ENCODE measurements around the gene TRAF2. TPM values are rescaled to one million over a fixed set of nuclear protein-coding genes. Genes with fewer than 3 reads are reported as not detected.

Gene TRAF2
- total RNA-seq, 1 donor from 2014 or later = 14.4 TPM

DNA sequence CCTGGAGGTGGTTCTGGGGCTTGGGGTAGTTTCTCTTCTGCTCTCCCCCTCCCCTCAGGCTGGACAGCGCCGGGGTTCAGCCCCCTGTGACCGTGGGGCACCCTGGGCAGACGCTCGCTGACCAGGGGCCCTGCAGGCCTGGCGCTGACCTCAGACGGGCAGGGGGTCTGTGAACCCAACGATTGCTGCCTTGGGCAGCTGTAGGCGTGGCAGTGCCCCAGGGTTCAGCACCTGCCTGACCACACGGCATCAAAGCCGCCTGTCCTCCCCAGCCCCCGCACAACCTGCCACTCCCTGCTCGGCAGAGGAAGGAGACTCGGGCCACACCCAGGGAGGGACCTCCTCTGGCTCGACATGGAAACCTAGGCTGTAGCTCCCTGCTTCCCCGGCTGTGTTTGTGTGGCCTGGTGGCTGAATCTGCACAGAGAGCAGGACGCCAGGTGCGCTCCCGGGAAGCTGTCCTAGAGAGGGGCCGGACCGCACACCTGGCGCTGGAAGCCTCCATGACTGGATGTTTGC lies 77.9 kb downstream of the TRAF2 start:
- H3K4me3 ChIP-seq (ENCODE audit: insufficient read depth, low read depth, low read length) = no peak overlapping the region
- no peaks in the 10 kb centered on the region for H3K9me3 Mint-ChIP-seq (ENCODE audit: unreplicated experiment)
- H3K27ac ChIP-seq (ENCODE audit: low read depth, low read length) = no peak overlapping the region
- H3K27ac Mint-ChIP-seq (ENCODE audit: unreplicated experiment) = no peak overlapping the region
- no peaks in the 10 kb centered on the region for H3K27me3 ChIP-seq (ENCODE audit: insufficient read depth, low read length)
- TF ChIP-seq, protein P1, sequence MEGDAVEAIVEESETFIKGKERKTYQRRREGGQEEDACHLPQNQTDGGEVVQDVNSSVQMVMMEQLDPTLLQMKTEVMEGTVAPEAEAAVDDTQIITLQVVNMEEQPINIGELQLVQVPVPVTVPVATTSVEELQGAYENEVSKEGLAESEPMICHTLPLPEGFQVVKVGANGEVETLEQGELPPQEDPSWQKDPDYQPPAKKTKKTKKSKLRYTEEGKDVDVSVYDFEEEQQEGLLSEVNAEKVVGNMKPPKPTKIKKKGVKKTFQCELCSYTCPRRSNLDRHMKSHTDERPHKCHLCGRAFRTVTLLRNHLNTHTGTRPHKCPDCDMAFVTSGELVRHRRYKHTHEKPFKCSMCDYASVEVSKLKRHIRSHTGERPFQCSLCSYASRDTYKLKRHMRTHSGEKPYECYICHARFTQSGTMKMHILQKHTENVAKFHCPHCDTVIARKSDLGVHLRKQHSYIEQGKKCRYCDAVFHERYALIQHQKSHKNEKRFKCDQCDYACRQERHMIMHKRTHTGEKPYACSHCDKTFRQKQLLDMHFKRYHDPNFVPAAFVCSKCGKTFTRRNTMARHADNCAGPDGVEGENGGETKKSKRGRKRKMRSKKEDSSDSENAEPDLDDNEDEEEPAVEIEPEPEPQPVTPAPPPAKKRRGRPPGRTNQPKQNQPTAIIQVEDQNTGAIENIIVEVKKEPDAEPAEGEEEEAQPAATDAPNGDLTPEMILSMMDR (IDR thresholded peaks at IDR 0.05; ENCODE audit: insufficient read depth, low read depth, low read length) = no peak
- no peak for TF ChIP-seq EZH2 (IDR thresholded peaks at IDR 0.05; ENCODE audit: insufficient read depth, low read length)
- H2AFZ ChIP-seq (ENCODE audit: low read depth, low read length) = no peak overlapping the region
- no peaks in the 10 kb centered on the region for H4K20me1 ChIP-seq (ENCODE audit: insufficient read depth, low read length)
- no peaks in the 10 kb centered on the region for H3K9me3 ChIP-seq (ENCODE audit: insufficient read depth, low read depth, low read length)
- H3K4me2 ChIP-seq (ENCODE audit: low read length) = no peak overlapping the region
- H3K27me3 Mint-ChIP-seq (ENCODE audit: low read depth, unreplicated experiment) = peaks cover 11% of the 10 kb centered on the region
- H3K4me1 ChIP-seq (ENCODE audit: insufficient read depth, low read length) = peaks cover 4% of the 10 kb centered on the region
- no peaks in the 10 kb centered on the region for H3K36me3 ChIP-seq (ENCODE audit: insufficient read depth, low read length)
- peaks cover 5% of the 10 kb centered on the region for H3K4me1 Mint-ChIP-seq (ENCODE audit: low read depth, unreplicated experiment)
- no peak overlapping the region for H3K9ac ChIP-seq (ENCODE audit: low read length)
- DNase-seq (ENCODE audit: low read depth) = no peak
- FAIRE-seq = no peak
- no peaks in the 10 kb centered on the region for H3K79me2 ChIP-seq (ENCODE audit: insufficient read depth, low read length)
- no peak overlapping the region for H3K4me3 Mint-ChIP-seq (ENCODE audit: unreplicated experiment)
- H3K36me3 Mint-ChIP-seq (ENCODE audit: low read depth, unreplicated experiment) = no peaks in the 10 kb centered on the region

DNA sequence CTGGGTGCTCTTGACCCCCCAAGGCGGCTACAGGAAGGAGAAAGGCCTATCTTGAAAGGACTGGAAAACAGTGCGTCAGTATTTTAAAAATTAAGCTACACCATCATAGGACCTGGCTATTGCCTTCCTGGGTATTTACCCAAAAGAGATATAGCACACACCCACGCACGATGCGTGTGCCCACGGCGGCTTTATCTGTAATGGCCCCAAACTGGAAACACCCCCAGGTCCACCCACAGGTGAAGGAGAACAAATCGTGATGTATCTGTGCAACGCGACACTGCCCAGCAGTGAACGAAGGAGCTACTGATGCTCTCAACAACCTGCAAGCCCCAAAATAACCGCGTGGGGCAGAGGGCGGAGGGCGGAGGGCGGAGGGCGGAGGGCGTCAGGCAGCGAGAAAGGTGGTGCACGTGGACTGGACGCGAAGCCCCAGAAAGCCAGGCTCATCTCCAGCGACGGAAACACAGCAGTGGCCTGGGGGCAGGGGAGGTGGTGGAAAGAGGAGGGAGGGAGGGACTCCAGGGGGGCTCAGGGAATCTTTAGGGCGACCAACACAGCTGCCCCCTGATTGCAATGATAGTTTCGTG lies 78.6 kb downstream of the TRAF2 start:
- H3K4me3 ChIP-seq (ENCODE audit: insufficient read depth, low read depth, low read length) = no peak overlapping the region
- no peak overlapping the region for H3K4me2 ChIP-seq (ENCODE audit: low read length)
- FAIRE-seq (no peak), DNase-seq (ENCODE audit: low read depth) (no peak)
- H3K9ac ChIP-seq (ENCODE audit: low read length) = no peak overlapping the region
- H3K27me3 ChIP-seq (ENCODE audit: insufficient read depth, low read length) = no peaks in the 10 kb centered on the region
- no peaks in the 10 kb centered on the region for H4K20me1 ChIP-seq (ENCODE audit: insufficient read depth, low read length)
- no peaks in the 10 kb centered on the region for H3K36me3 ChIP-seq (ENCODE audit: insufficient read depth, low read length)
- H2AFZ ChIP-seq (ENCODE audit: low read depth, low read length) = no peak overlapping the region
- Mint-ChIP-seq H3K36me3 (ENCODE audit: low read depth, unreplicated experiment) (no peaks in the 10 kb centered on the region), H3K4me3 (ENCODE audit: unreplicated experiment) (no peak overlapping the region), H3K27ac (ENCODE audit: unreplicated experiment) (no peak overlapping the region), H3K9me3 (ENCODE audit: unreplicated experiment) (no peaks in the 10 kb centered on the region), H3K4me1 (ENCODE audit: low read depth, unreplicated experiment) (peaks cover 4% of the 10 kb centered on the region), H3K27me3 (ENCODE audit: low read depth, unreplicated experiment) (peaks cover 11% of the 10 kb centered on the region)
- TF ChIP-seq, protein P1 (IDR thresholded peaks at IDR 0.05; ENCODE audit: insufficient read depth, low read depth, low read length) = no peak
- TF ChIP-seq EZH2 (IDR thresholded peaks at IDR 0.05; ENCODE audit: insufficient read depth, low read length) = no peak
- H3K79me2 ChIP-seq (ENCODE audit: insufficient read depth, low read length) = no peaks in the 10 kb centered on the region
- H3K9me3 ChIP-seq (ENCODE audit: insufficient read depth, low read depth, low read length) = no peaks in the 10 kb centered on the region
- no peak overlapping the region for H3K27ac ChIP-seq (ENCODE audit: low read depth, low read length)
- peaks cover 4% of the 10 kb centered on the region for H3K4me1 ChIP-seq (ENCODE audit: insufficient read depth, low read length)

DNA sequence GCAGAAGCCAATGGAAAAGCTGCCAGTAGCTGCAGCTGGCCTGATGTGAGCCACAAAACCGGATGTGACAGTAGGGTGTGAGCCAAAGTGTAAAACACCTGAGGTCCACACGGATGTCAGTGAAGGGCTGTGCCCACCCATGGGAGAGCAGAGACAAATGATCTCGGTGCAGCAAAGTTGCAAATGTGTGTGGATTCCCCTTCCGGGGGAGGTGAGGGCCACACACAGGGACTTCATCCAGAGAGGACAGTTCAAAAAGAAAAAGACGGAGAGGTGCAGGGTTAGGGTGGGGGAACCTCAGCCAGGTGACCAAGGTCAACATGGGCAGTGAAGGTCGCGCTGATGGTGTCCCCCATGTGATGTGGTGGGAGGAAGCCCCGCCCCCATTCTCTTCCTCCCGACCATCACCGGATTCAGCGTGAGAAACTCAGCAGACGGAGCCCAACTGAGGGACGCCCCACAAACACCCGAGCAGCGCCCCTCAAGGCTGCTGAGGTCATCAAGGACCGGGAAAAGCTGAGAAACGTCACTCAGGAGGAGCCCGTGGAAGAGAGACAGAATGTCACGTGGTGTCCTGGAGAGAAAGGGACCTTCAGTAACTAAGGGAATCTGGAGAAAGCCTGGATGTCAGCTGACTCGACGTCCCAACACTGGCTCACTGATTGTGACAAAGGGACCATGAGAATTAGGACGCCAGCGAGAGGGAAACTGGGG lies 79.6 kb downstream of the TRAF2 start:
- DNase-seq (ENCODE audit: low read depth) = no peak

More for the DNA sequence above, 79.6 kb downstream of the TRAF2 start:
- H3K36me3 Mint-ChIP-seq (ENCODE audit: low read depth, unreplicated experiment) = no peaks in the 10 kb centered on the region
- Histone ChIP-seq H3K4me2 (ENCODE audit: low read length) (peak overlapping the region; percentile 12), H2AFZ (ENCODE audit: low read depth, low read length) (no peak overlapping the region), H3K27me3 (ENCODE audit: insufficient read depth, low read length) (no peaks in the 10 kb centered on the region), H4K20me1 (ENCODE audit: insufficient read depth, low read length) (no peaks in the 10 kb centered on the region), H3K4me1 (ENCODE audit: insufficient read depth, low read length) (peaks cover 4% of the 10 kb centered on the region), H3K27ac (ENCODE audit: low read depth, low read length) (no peak overlapping the region), H3K9me3 (ENCODE audit: insufficient read depth, low read depth, low read length) (no peaks in the 10 kb centered on the region), H3K79me2 (ENCODE audit: insufficient read depth, low read length) (no peaks in the 10 kb centered on the region), H3K36me3 (ENCODE audit: insufficient read depth, low read length) (no peaks in the 10 kb centered on the region), H3K4me3 (ENCODE audit: insufficient read depth, low read depth, low read length) (no peak overlapping the region), H3K9ac (ENCODE audit: low read length) (no peak overlapping the region)
- H3K27me3 Mint-ChIP-seq (ENCODE audit: low read depth, unreplicated experiment) = peaks cover 11% of the 10 kb centered on the region
- no peaks in the 10 kb centered on the region for H3K9me3 Mint-ChIP-seq (ENCODE audit: unreplicated experiment)
- no peaks in the 10 kb centered on the region for H3K4me1 Mint-ChIP-seq (ENCODE audit: low read depth, unreplicated experiment)
- TF ChIP-seq, protein P1 (IDR thresholded peaks at IDR 0.05; ENCODE audit: insufficient read depth, low read depth, low read length) = no peak
- no peak for TF ChIP-seq EZH2 (IDR thresholded peaks at IDR 0.05; ENCODE audit: insufficient read depth, low read length)
- H3K4me3 Mint-ChIP-seq (ENCODE audit: unreplicated experiment) = peak overlapping the region; percentile 37
- H3K27ac Mint-ChIP-seq (ENCODE audit: unreplicated experiment) = no peak overlapping the region
- FAIRE-seq = no peak

All from astrocyte (in vitro differentiated cells and primary cell).